Colonic mucosa (tissue), 4 donors: ENCODE data around the gene GRWD1. TPM values are rescaled to one million over a fixed set of nuclear protein-coding genes. Genes with fewer than 3 reads are reported as not detected.

Experiments
- DNase-seq: peaks from one replicate; pipeline ENCODE4 v3.0.0-alpha.2; 2020
- H3K27ac ChIP-seq: fragments of 200-600 bp; one replicate; pipeline ENCODE4 v1.8.0; 2021
- H3K27me3 ChIP-seq: fragments of 200-600 bp; one replicate; pipeline ENCODE4 v1.8.0; 2021
- H3K36me3 ChIP-seq: fragments of 200-600 bp; one replicate; pipeline ENCODE4 v1.8.0; 2021
- H3K4me1 ChIP-seq: fragments of 200-600 bp; one replicate; pipeline ENCODE4 v1.8.0; 2021; ENCODE audit warnings: mild to moderate bottlenecking
- H3K4me3 ChIP-seq: fragments of 200-600 bp; one replicate; pipeline ENCODE4 v1.8.0; 2021
- H3K9ac ChIP-seq, 2 donors: one replicate each; pipeline ENCODE4 v1.7.0; 2013; ENCODE audit warnings: control low read depth in 2 of 2, low read depth in 2 of 2, low read length in 2 of 2
- H3K9me3 ChIP-seq: fragments of 200-600 bp; one replicate; pipeline ENCODE4 v1.8.0; 2021
- CTCF ChIP-seq: fragments of 200-600 bp; IDR thresholded peaks from one replicate; pipeline ENCODE4 v1.8.0; 2022; ENCODE audit warnings: antibody characterized with exemption, mild to moderate bottlenecking
- intact Hi-C: fragments of 100-400 bp; cut with DNase I; formaldehyde crosslinking; loops from one replicate; pipeline ENCODE4 v1.14.1; 2022
- total RNA-seq, 2 donors: library from RNA; stranded (reverse); fragmentation: NEBNext Ultra II Directional in 1 of 2; extraction: Animal tissue kit (Norgen Biotek cat#: 25700) in 1 of 2; gene quantifications; one replicate each; pipeline ENCODE4 v1.2.1, GENCODE V29; 2021
- donor health status: healthy.
- donor health status: DM: no; HTN: no; CAD: no.
- donor health status: DM: no; HTN: no; CAD: no.

Gene GRWD1
- total RNA-seq, 2 donors from 2014 or later, result 17.0 to 45.8 TPM

DNA sequence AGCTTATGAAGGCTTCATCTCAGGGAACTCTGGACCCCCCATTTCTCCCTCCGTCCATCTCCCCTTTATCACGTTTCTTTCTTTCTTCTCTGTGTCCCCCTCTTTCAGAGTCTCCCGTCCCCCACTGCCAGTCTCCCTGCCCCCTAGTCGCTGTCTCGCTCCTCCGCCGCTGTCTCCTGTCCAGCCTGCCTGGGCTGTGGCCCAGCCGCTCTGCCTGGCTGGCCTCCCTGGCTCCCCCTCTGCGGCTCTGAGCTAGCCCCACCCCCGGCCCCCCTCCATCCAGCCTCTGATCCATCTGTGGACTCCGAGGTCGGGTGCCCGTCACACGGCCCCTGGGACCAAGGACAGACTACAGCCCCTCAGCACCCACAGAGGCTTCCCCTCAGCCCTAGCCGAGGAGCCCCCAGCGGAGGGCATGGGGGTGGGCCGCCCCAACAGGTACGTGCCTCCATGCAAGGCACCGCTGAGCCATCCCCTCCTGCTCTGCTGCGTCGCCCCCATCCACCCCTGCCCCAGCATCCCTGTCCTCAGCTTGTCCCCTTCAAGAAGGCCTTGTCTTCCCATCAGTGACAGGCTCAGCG lies 8.5 kb downstream of the GRWD1 start:
- H3K36me3 ChIP-seq, result peaks cover 20% of the 10 kb centered on the region
- no peak overlapping the region for H3K4me3 ChIP-seq
- no peak overlapping the region for H3K9ac ChIP-seq
- no peaks in the 10 kb centered on the region for H3K4me1 ChIP-seq
- intact Hi-C loops, result no loop called here
- no peaks in the 10 kb centered on the region for H3K9me3 ChIP-seq
- no peak for DNase-seq
- no peaks in the 10 kb centered on the region for H3K27me3 ChIP-seq
- no peak for TF ChIP-seq CTCF
- no peak overlapping the region for H3K27ac ChIP-seq

GRCh38 chr19:48455171-48455907 lies 9.6 kb downstream of the GRWD1 start, which contains the start of gene KCNJ14:
TSS of gene KCNJ14 (plus strand) at chr19:48455574. CDS start at chr19:48461725, 6,151 bp downstream.
- H3K4me1 ChIP-seq, result no peaks in the 10 kb centered on the region
- no peaks in the 10 kb centered on the region for H3K27me3 ChIP-seq
- peaks cover 18% of the 10 kb centered on the region for H3K36me3 ChIP-seq
- no peaks in the 10 kb centered on the region for H3K9me3 ChIP-seq
- H3K4me3 ChIP-seq, result no peak within 1 kb of the TSS
- TF ChIP-seq CTCF, result no peak
- intact Hi-C loops, result no loop called here
- no peak within 1 kb of the TSS for H3K27ac ChIP-seq
- H3K9ac ChIP-seq, result no peak within 1 kb of the TSS
- DNase-seq, result no peak

- no peak for TF ChIP-seq CTCF
- H3K4me3 ChIP-seq, result no peak overlapping the region
- H3K4me1 ChIP-seq, result no peaks in the 10 kb centered on the region
- intact Hi-C loops, result no loop called here
- H3K27ac ChIP-seq, result no peak overlapping the region
- no peaks in the 10 kb centered on the region for H3K9me3 ChIP-seq
- no peak for DNase-seq
- no peak overlapping the region for H3K9ac ChIP-seq
- peaks cover 12% of the 10 kb centered on the region for H3K36me3 ChIP-seq
- no peaks in the 10 kb centered on the region for H3K27me3 ChIP-seq
These were observed 10.3 kb downstream of the GRWD1 start for GRCh38 chr19:48455908-48456562.

DNA sequence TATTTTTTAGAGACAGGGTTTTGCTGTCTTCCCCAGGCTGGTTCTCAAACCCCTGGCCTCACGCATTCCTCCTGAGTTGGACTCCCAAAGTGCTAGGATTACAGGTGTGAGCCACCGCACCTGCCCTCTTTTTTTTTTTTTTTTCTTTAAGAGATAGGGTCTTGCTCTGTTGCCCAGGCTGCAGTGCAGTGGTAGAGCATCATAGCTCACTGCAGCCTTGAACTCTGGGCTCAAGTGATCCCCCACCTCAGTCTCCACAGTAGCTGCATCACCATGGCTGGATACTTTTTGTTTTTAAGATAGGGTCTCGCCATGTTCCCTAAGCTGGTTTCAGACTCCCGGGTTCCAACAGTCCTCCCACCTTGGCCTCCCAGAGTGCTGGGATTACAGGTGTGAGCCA lies 11.1 kb downstream of the GRWD1 start:
- peaks cover 9% of the 10 kb centered on the region for H3K36me3 ChIP-seq
- no peak for DNase-seq
- H3K9me3 ChIP-seq, result no peaks in the 10 kb centered on the region
- TF ChIP-seq CTCF, result no peak
- H3K4me3 ChIP-seq, result no peak overlapping the region
- no peak overlapping the region for H3K27ac ChIP-seq
- H3K4me1 ChIP-seq, result no peaks in the 10 kb centered on the region
- H3K27me3 ChIP-seq, result no peaks in the 10 kb centered on the region
- intact Hi-C loops, result no loop called here
- H3K9ac ChIP-seq, result no peak overlapping the region

DNA sequence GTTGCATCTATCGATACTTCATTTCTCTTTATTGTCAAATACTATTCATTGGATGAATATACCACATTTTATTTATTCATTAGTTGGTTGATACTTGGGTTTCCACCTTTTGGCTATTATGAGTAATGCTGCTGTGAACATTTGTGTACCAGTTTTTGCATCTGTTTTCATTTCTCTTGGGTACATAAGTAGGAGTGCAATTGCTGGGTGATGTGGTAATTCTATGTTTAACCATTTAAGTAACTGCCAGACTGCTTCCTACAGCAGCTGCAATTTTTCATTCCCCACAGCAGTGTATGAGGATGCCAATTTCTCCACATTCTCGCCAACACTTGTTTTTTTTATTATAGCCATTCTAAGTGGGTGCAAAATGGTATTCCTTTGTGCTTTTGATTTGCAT lies 12.2 kb downstream of the GRWD1 start:
- DNase-seq, result no peak
- Histone ChIP-seq H3K36me3 (peaks cover 4% of the 10 kb centered on the region), H3K9ac (no peak overlapping the region), H3K27me3 (no peaks in the 10 kb centered on the region), H3K4me3 (no peak overlapping the region), H3K9me3 (no peaks in the 10 kb centered on the region), H3K4me1 (no peaks in the 10 kb centered on the region), H3K27ac (no peak overlapping the region)
- TF ChIP-seq CTCF, result no peak
- intact Hi-C loops, result no loop called here
